ENCODE results near the gene LRRC28.
"Not testable (repeated sequence)": the region's sequence is repeated elsewhere in the genome, so short reads cannot be mapped to it uniquely, and the experiment has no call there.

The LRRC28 gene

DNA sequence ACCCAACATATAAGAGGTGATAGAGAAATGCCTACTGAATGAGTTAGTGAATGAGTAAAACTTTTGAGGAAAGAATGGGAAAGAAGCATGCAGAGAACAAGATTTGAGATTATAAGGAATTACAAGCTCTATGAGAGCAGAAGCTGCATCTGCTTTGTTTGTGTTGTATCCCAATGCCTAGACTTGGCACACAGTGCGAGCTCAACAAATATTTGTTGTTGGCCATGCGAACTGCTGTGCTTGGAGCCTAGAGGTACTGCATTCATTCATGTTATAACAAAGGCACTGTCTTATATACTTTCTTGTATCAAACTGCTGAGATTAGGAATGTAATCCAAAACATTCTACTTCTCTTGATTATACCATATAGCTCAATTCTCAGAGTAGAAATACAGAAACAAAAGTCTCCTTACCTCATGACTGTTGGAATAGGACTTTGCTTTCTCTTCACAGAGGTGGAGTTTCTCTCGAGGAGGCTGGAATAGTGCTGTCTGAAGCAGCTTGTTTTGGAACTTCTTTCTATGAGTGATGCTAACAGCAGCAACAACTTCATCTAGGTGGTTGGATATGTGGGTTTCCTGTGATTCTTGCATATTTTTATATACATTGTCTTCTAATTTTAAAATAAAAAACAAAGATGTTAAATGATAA lies 23.0 kb upstream of the LRRC28 start:
- no peak overlapping the region for H3K27ac ChIP-seq
- no peak overlapping the region for H3K4me3 ChIP-seq (ENCODE audit: low read depth, low read length)
- H3K27me3 ChIP-seq (ENCODE audit: insufficient read depth, low read depth, severe bottlenecking): no peaks in the 10 kb centered on the region
- TF ChIP-seq, protein P1, sequence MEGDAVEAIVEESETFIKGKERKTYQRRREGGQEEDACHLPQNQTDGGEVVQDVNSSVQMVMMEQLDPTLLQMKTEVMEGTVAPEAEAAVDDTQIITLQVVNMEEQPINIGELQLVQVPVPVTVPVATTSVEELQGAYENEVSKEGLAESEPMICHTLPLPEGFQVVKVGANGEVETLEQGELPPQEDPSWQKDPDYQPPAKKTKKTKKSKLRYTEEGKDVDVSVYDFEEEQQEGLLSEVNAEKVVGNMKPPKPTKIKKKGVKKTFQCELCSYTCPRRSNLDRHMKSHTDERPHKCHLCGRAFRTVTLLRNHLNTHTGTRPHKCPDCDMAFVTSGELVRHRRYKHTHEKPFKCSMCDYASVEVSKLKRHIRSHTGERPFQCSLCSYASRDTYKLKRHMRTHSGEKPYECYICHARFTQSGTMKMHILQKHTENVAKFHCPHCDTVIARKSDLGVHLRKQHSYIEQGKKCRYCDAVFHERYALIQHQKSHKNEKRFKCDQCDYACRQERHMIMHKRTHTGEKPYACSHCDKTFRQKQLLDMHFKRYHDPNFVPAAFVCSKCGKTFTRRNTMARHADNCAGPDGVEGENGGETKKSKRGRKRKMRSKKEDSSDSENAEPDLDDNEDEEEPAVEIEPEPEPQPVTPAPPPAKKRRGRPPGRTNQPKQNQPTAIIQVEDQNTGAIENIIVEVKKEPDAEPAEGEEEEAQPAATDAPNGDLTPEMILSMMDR (IDR thresholded peaks at IDR 0.05; ENCODE audit: low read depth, low read length): no peak
- no peaks in the 10 kb centered on the region for H3K36me3 ChIP-seq
- no peak for DNase-seq
- no peaks in the 10 kb centered on the region for H3K9me3 ChIP-seq (ENCODE audit: severe bottlenecking)

DNA sequence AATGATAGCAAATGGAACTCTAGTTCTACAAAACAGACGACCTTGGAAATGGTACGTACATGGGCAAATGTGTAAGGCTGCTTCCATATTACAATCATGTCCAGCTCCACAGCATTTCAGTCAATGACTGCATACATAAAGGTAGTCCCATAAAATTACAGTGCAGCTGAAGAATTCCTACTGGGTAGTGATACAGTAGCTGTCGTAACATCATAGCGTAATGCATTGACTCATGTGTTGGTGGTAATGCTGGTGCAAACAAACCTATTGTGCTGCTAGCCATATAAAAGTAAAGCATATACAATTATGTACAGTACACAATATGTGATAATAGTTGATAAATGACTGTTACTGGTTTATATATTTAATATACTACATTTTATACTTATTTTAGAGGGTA lies 20.4 kb upstream of the LRRC28 start:
- TF ChIP-seq, protein P1 (IDR thresholded peaks at IDR 0.05; ENCODE audit: low read depth, low read length): no peak
- no peak for DNase-seq
- no peaks in the 10 kb centered on the region for H3K9me3 ChIP-seq (ENCODE audit: severe bottlenecking)
- H3K27ac ChIP-seq: no peak overlapping the region
- H3K36me3 ChIP-seq: no peaks in the 10 kb centered on the region
- no peaks in the 10 kb centered on the region for H3K27me3 ChIP-seq (ENCODE audit: insufficient read depth, low read depth, severe bottlenecking)
- H3K4me3 ChIP-seq (ENCODE audit: low read depth, low read length): no peak overlapping the region

DNA sequence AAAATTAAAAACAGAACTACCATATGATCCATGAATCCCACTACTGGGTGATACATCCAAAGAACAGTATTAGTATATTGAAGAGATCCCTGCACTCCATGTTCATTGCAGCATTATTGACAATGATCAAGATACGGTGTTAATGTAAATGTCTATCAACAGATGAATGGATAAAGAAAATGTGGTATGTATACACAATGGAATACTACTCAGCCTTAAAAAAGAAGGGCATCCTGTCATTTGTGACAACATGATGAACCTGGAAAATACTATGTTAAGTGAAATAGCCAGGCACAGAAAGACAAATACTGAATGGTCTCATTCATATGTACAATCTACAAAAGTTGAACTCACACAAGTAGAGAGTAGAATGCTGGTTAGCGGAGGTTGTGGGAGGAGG lies 18.5 kb upstream of the LRRC28 start:
- no peaks in the 10 kb centered on the region for H3K9me3 ChIP-seq (ENCODE audit: severe bottlenecking)

DNA sequence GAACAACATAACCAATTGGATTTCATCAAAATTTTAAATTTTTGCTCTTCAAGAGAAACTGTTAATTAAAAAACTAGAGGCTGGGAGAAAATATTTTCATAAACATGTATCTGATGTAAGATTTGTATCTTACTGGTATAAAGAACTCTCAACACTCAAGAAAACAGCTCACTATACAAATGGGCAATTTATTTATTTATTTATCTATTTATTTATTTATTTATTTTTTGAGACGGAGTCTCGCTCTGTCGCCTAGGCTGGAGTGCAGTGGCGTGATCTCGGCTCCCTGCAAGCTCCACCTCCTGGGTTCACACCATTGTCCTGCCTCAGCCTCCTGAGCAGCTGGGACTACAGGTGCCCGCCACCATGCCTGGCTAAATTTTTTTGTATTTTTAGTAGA lies 17.1 kb upstream of the LRRC28 start:
- not testable (repeated sequence) for H3K9me3 ChIP-seq (ENCODE audit: severe bottlenecking); H3K27ac ChIP-seq; H3K4me3 ChIP-seq (ENCODE audit: low read depth, low read length); H3K27me3 ChIP-seq (ENCODE audit: insufficient read depth, low read depth, severe bottlenecking); DNase-seq; H3K36me3 ChIP-seq

More for the DNA sequence above, 18.5 kb upstream of the LRRC28 start:
- Histone ChIP-seq H3K27me3 (ENCODE audit: insufficient read depth, low read depth, severe bottlenecking) (no peaks in the 10 kb centered on the region), H3K27ac (no peak overlapping the region), H3K4me3 (ENCODE audit: low read depth, low read length) (no peak overlapping the region), H3K36me3 (no peaks in the 10 kb centered on the region)
- TF ChIP-seq, protein P1 (IDR thresholded peaks at IDR 0.05; ENCODE audit: low read depth, low read length): no peak
- no peak for DNase-seq

DNA sequence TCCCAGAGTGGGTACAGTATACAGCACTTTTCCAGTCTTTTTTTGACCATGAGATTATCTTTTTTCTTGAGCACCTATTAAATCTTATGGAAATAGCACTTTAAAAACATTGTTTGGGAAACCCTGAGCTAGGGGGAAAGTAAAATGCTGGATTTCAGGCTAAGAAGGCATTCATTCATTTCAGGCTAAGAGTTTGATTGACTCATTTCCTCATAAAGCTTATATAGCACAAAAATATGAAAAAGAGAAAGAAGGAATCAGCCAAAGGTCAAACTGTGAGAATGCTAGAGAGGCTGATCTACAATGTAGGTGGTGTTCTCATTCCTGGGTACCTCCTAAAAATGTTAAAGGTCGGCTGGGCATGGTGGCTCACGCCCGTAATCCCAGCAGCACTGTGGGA lies 12.4 kb upstream of the LRRC28 start:
- H3K27me3 ChIP-seq (ENCODE audit: insufficient read depth, low read depth, severe bottlenecking): no peaks in the 10 kb centered on the region
- no peak overlapping the region for H3K4me3 ChIP-seq (ENCODE audit: low read depth, low read length)
- no peaks in the 10 kb centered on the region for H3K36me3 ChIP-seq
- H3K9me3 ChIP-seq (ENCODE audit: severe bottlenecking): no peaks in the 10 kb centered on the region
- TF ChIP-seq, protein P1 (IDR thresholded peaks at IDR 0.05; ENCODE audit: low read depth, low read length): no peak
- no peak overlapping the region for H3K27ac ChIP-seq
- DNase-seq: no peak

DNA sequence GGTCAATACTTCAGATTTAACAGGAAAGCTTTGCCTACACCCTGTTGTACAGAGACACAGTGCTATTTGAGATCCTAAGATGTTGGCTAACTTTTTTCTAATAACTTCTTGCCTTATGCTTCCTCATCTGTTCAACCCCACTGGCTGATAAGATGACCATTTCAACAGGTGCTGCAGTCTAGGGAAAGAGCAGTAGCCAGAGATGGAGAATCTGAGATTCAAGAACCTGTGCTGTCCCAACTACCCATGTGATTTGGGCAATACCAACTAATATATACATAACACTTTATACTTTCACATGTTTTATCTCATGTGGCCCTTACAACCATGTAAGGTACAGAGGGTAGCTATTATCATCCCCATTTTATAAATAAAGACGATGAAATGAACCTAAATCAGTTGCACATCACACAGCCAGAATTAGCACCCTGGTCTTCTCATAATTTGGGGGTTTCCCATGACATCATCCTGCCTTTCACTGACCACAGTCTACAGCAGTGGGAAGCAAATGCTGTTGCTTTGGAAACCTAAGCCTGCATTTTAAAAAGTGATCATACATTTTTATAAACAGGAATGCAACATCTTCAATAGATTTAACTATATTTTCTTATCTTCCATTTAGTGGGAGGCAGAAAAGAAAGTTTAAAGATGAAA lies 11.6 kb upstream of the LRRC28 start:
- H3K36me3 ChIP-seq: no peaks in the 10 kb centered on the region
- no peaks in the 10 kb centered on the region for H3K27me3 ChIP-seq (ENCODE audit: insufficient read depth, low read depth, severe bottlenecking)
- no peaks in the 10 kb centered on the region for H3K9me3 ChIP-seq (ENCODE audit: severe bottlenecking)
- H3K4me3 ChIP-seq (ENCODE audit: low read depth, low read length): no peak overlapping the region
- TF ChIP-seq, protein P1 (IDR thresholded peaks at IDR 0.05; ENCODE audit: low read depth, low read length): no peak
- H3K27ac ChIP-seq: no peak overlapping the region
- no peak for DNase-seq

Measured in WERI-Rb-1 (cell line).